Right cardiac atrium (tissue), 5 donors: ENCODE data around the gene NLRC3. TPM values are rescaled to one million over a fixed set of nuclear protein-coding genes. Genes with fewer than 3 reads are reported as not detected.

Source experiments
- polyA plus RNA-seq: library from polyadenylated mRNA; stranded (reverse); fragments of 200-250 nt; gene quantifications from one replicate; pipeline ENCODE4 v1.2.3, GENCODE V29; 2013
- total RNA-seq, 4 donors: library from RNA; stranded (reverse); fragmentation: NEBNext Ultra II Directional; extraction: Animal tissue kit (Norgen Biotek cat#: 25700); gene quantifications; one replicate each; pipeline ENCODE4 v1.2.1, GENCODE V29; 2021
- donor health status: healthy with polysubstance abuse.
- donor health status: DM: no; HTN: yes; CAD: no.
- donor health status: DM: no; HTN: no; CAD: no.
- donor health status: DM: no; HTN: yes; CAD: no; lungs with severe emphysema.
- donor health status: DM: yes; HTN: yes; CAD: no.

NLRC3 gene
- total and polyA plus RNA-seq, 5 donors = 0.68 to 1.3 (median 0.95) TPM

Other genes with a start within 250 kb of the NLRC3 start
- gene OR2C1, start 221.5 kb downstream of the NLRC3 start, total RNA-seq = under 1 TPM in 1 of 4 donors, not detected in 3; 0.21 TPM
- gene OR2C1, start 221.5 kb downstream of the NLRC3 start, polyA plus RNA-seq = not detected
- gene ZSCAN32, start 176.4 kb downstream of the NLRC3 start, total RNA-seq = 1 to 10 TPM; 5.9 to 9.0 (median 7.6) TPM
- gene ZSCAN32, start 176.4 kb downstream of the NLRC3 start, polyA plus RNA-seq = 5.1 TPM
- 10 to 100 TPM in 3 of 4 donors, 1 to 10 TPM in 1; 8.9 to 13.5 (median 11.8) TPM for gene ZNF174, start 176.2 kb downstream of the NLRC3 start, total RNA-seq
- 11.1 TPM for gene ZNF174, start 176.2 kb downstream of the NLRC3 start, polyA plus RNA-seq
- 1 to 10 TPM; 2.0 to 3.5 (median 2.2) TPM for gene ZNF597, start 133.9 kb downstream of the NLRC3 start, total RNA-seq
- gene ZNF597, start 133.9 kb downstream of the NLRC3 start, polyA plus RNA-seq = 0.88 TPM
- gene NAA60, start 133.7 kb downstream of the NLRC3 start, total RNA-seq = 10 to 100 TPM; 40.7 to 51.5 (median 46.0) TPM
- gene NAA60, start 133.7 kb downstream of the NLRC3 start, polyA plus RNA-seq = 50.9 TPM
- gene C16orf90, start 81.9 kb downstream of the NLRC3 start, total RNA-seq = not detected
- gene C16orf90, start 81.9 kb downstream of the NLRC3 start, polyA plus RNA-seq = not detected
- 10 to 100 TPM; 16.8 to 22.2 (median 18.6) TPM for gene CLUAP1, start 76.4 kb downstream of the NLRC3 start, total RNA-seq
- gene CLUAP1, start 76.4 kb downstream of the NLRC3 start, polyA plus RNA-seq = 8.5 TPM
- gene SLX4, start 34.2 kb upstream of the NLRC3 start, total RNA-seq = 1 to 10 TPM; 1.6 to 2.7 (median 2.2) TPM
- gene SLX4, start 34.2 kb upstream of the NLRC3 start, polyA plus RNA-seq = 1.9 TPM
- 10 to 100 TPM in 1 of 4 donors, 1 to 10 TPM in 3; 3.4 to 10.7 (median 6.1) TPM for gene DNASE1, start 77.3 kb upstream of the NLRC3 start, total RNA-seq
- gene DNASE1, start 77.3 kb upstream of the NLRC3 start, polyA plus RNA-seq = 8.1 TPM
- gene TRAP1, start 140.1 kb upstream of the NLRC3 start, total RNA-seq = 100 to 1,000 TPM in 1 of 4 donors, 10 to 100 TPM in 3; 88.6 to 108 (median 96.7) TPM
- 71.0 TPM for gene TRAP1, start 140.1 kb upstream of the NLRC3 start, polyA plus RNA-seq